ENCODE data around the gene SECTM1.

The SECTM1 gene

GRCh38 chr17:82314012-82314726, 19.4 kb downstream of the SECTM1 start:
- no peak for DNase-seq

- no peak for DNase-seq
Measured at GRCh38 chr17:82313195-82314011, 20.2 kb downstream of the SECTM1 start.

- DNase-seq, result no peak
Measured at GRCh38 chr17:82311971-82312370, 21.6 kb downstream of the SECTM1 start.

GRCh38 chr17:82310877-82311276, 22.7 kb downstream of the SECTM1 start:
- DNase-seq, result no peak

- no peak for DNase-seq
Measured at GRCh38 chr17:82309656-82310570, 23.7 kb downstream of the SECTM1 start.

- DNase-seq, result no peak
Measured at GRCh38 chr17:82305727-82306300, 27.8 kb downstream of the SECTM1 start.

- no peak for DNase-seq
Measured at GRCh38 chr17:82304826-82305726, 28.5 kb downstream of the SECTM1 start.

GRCh38 chr17:82303944-82304808, 29.4 kb downstream of the SECTM1 start:
- DNase-seq, result no peak

GRCh38 chr17:82302991-82303943, 30.3 kb downstream of the SECTM1 start:
- peak; percentile 27 for DNase-seq

GRCh38 chr17:82302568-82302963, 31.0 kb downstream of the SECTM1 start:
- no peak for DNase-seq

- peak; percentile 49 for DNase-seq
Measured at GRCh38 chr17:82301916-82302567, 31.5 kb downstream of the SECTM1 start.

GRCh38 chr17:82301300-82301915, 32.2 kb downstream of the SECTM1 start:
- no peak for DNase-seq

- peak; percentile 71 for DNase-seq
Measured at GRCh38 chr17:82300707-82301270, 32.8 kb downstream of the SECTM1 start.

- DNase-seq, result no peak
Measured at GRCh38 chr17:82300228-82300627, 33.3 kb downstream of the SECTM1 start.

GRCh38 chr17:82299452-82299851, 34.1 kb downstream of the SECTM1 start:
- DNase-seq, result peak; percentile 39

GRCh38 chr17:82298538-82299421, 34.8 kb downstream of the SECTM1 start:
- DNase-seq, result no peak
